Endothelial cell of umbilical vein (primary cell): ENCODE data around the gene STAT1. TPM values are rescaled to one million over a fixed set of nuclear protein-coding genes. Genes with fewer than 3 reads are reported as not detected.

Source experiments
- BruUV-seq: library from RNA; stranded (reverse); fragments of 400-500 nt; replicated peaks from 2 replicates; lab custom pipeline; 2021; lab: Mats Ljungman, UMichigan
- CTCF ChIA-PET: fragments of 300-600, 350-600 bp; sonication (Branson Sonifier 250); formaldehyde crosslinking; loops from one replicate; lab custom pipeline; 2021; ENCODE audit warnings: antibody characterized with exemption, inconsistent platforms; lab: Charles Lee
- POLR2A ChIA-PET: fragments of 300-600, 350-600 bp; sonication (Branson Sonifier 250); formaldehyde crosslinking; loops from one replicate; lab custom pipeline; 2021; ENCODE audit warnings: antibody characterized with exemption, inconsistent platforms; lab: Charles Lee
- DNase-seq: peaks from one replicate; pipeline ENCODE4 v3.0.0-alpha.2; 2011; ENCODE audit warnings: low read depth, low spot score
- FAIRE-seq: peaks from 2 replicates; lab custom pipeline; 2011; peaks lifted over from hg19 to GRCh38; lab: Jason Lieb, UNC
- H2AFZ ChIP-seq: 2 replicates; pipeline ENCODE4 v1.6.0; 2012; ENCODE audit warnings: low read depth, low read length, control low read depth, inconsistent platforms
- H3K27ac ChIP-seq: 2 replicates; pipeline ENCODE4 v1.5.1; 2011; ENCODE audit warnings: low read depth, mild to moderate bottlenecking, control low read depth, low read length, moderate library complexity; ENCODE audit not compliant: insufficient read depth
- H3K27me3 ChIP-seq, 2 experiments: 2 replicates each; pipeline versions ENCODE4 v1.6.0 to v1.6.1; 2011; ENCODE audit warnings: low read length in 2 of 2, mixed read lengths in 1 of 2; ENCODE audit not compliant: control insufficient read depth in 2 of 2, insufficient read depth in 2 of 2
- H3K36me3 ChIP-seq, 2 experiments: 2 replicates in 1 of 2; 3 replicates in 1 of 2; pipeline ENCODE4 v1.5.1; 2011; ENCODE audit warnings: low read length in 2 of 2, mild to moderate bottlenecking in 1 of 2, moderate library complexity in 1 of 2; ENCODE audit not compliant: control insufficient read depth in 2 of 2, insufficient read depth in 2 of 2; ENCODE audit errors: extremely low read depth in 1 of 2
- H3K4me1 ChIP-seq: 3 replicates; pipeline ENCODE4 v1.5.1; 2011; ENCODE audit warnings: mild to moderate bottlenecking, low read length; ENCODE audit not compliant: control insufficient read depth, insufficient read depth; ENCODE audit errors: extremely low read depth
- H3K4me2 ChIP-seq: 2 replicates; pipeline ENCODE4 v1.6.1; 2011; ENCODE audit warnings: low read length, control low read depth, mixed read lengths; ENCODE audit not compliant: insufficient read depth
- H3K4me3 ChIP-seq, 3 experiments: fragments of 200-600 bp in 1 of 3; sonication (generic), shearing (Covaris generic) in 1 of 3; replicated peaks in 1 of 3; 2 replicates each; pipeline ENCODE4 v1.5.1; 2011 to 2016; ENCODE audit warnings: control low read depth in 3 of 3, low read length in 3 of 3, mild to moderate bottlenecking in 2 of 3, inconsistent platforms in 1 of 3, low read depth in 1 of 3, moderate library complexity in 1 of 3; ENCODE audit not compliant: insufficient read depth in 1 of 3
- H3K79me2 ChIP-seq: 2 replicates; pipeline ENCODE4 v1.6.0; 2012; ENCODE audit warnings: low read length, inconsistent platforms; ENCODE audit not compliant: control insufficient read depth, insufficient read depth
- H3K9ac ChIP-seq: replicated peaks from 2 replicates; pipeline ENCODE3; 2011; ENCODE audit warnings: low read length, control low read depth; ENCODE audit not compliant: insufficient read depth; ENCODE audit errors: extremely low read depth
- H3K9me1 ChIP-seq: replicated peaks from 3 replicates; pipeline ENCODE4 v1.6.0; 2011; ENCODE audit warnings: mild to moderate bottlenecking, low read length; ENCODE audit not compliant: control insufficient read depth, insufficient read depth; ENCODE audit errors: extremely low read depth
- H3K9me3 ChIP-seq: replicated peaks from 2 replicates; pipeline ENCODE4 v1.5.1; 2012; ENCODE audit warnings: low read length, inconsistent platforms; ENCODE audit not compliant: control insufficient read depth, insufficient read depth
- H4K20me1 ChIP-seq: replicated peaks from 2 replicates; pipeline ENCODE3; 2011; ENCODE audit warnings: mild to moderate bottlenecking, low read length; ENCODE audit not compliant: control insufficient read depth, insufficient read depth; ENCODE audit errors: extremely low read depth
- EZH2 ChIP-seq: IDR thresholded peaks from 2 replicates; pipeline ENCODE4 v1.6.1; 2012; ENCODE audit warnings: borderline replicate concordance, low read depth, mild to moderate bottlenecking, moderate library complexity, low read length, inconsistent platforms; ENCODE audit not compliant: severe bottlenecking
- FOS ChIP-seq: IDR thresholded peaks from 2 replicates; pipeline ENCODE4 v1.6.1; 2011; ENCODE audit warnings: mild to moderate bottlenecking, low read length, moderate library complexity, borderline replicate concordance; ENCODE audit not compliant: insufficient read depth
- GATA2 ChIP-seq: IDR thresholded peaks from 2 replicates; pipeline ENCODE4 v1.7.0; 2011; ENCODE audit warnings: low read depth, mild to moderate bottlenecking, moderate library complexity, mixed read lengths, low read length; ENCODE audit not compliant: insufficient read length, insufficient read depth
- JUN ChIP-seq: IDR thresholded peaks from 2 replicates; pipeline ENCODE4 v1.6.1; 2011; ENCODE audit warnings: borderline replicate concordance, low read depth; ENCODE audit not compliant: insufficient read length, insufficient read depth
- MYC ChIP-seq: IDR thresholded peaks from one replicate; pipeline ENCODE4 v1.6.1; 2011; ENCODE audit warnings: mild to moderate bottlenecking, low read depth, low read length
- POLR2A ChIP-seq: IDR thresholded peaks from 2 replicates; pipeline ENCODE4 v1.6.1; 2012; ENCODE audit warnings: low read depth, mild to moderate bottlenecking, control low read depth, low read length
- POLR2AphosphoS5 ChIP-seq: IDR thresholded peaks from 2 replicates; pipeline ENCODE4 v1.6.1; 2012; ENCODE audit warnings: low read depth, mild to moderate bottlenecking, control low read depth, low read length, moderate library complexity; ENCODE audit not compliant: insufficient read depth
- dilution Hi-C: fragments of 300-500 bp; cut with MboI; formaldehyde crosslinking; loops from one replicate; pipeline ENCODE4 v1.15.0; 2019; ENCODE audit warnings: low sequenced_read_pairs; ENCODE audit not compliant: extremely low pct_ligation_motif_present
- intact Hi-C: fragments of 100-400 bp; cut with micrococcal nuclease; formaldehyde crosslinking; loops from one replicate; pipeline ENCODE4 v1.10.0; 2022
- polyA plus RNA-seq, 4 experiments: library from polyadenylated mRNA; depleted of rRNA in 3 of 4; stranded (reverse) in 3 of 4; unstranded in 1 of 4; fragments of >200 nt; gene quantifications; 2 replicates each; pipeline versions ENCODE4 v1.2.1 to v1.2.3, GENCODE V29; 2011 to 2012; ENCODE audit warnings: missing spikeins in 1 of 4
- total RNA-seq: library from RNA; stranded (reverse); gene quantifications from 2 replicates; pipeline ENCODE4 v1.2.3, GENCODE V29; 2021
- TF ChIP-seq, protein P1 (sequence below), 2 donors: IDR thresholded peaks; 1 replicate in 1 of 2; 2 replicates in 1 of 2; pipeline ENCODE4 v1.5.1; 2011; ENCODE audit warnings: low read length in 2 of 2, mild to moderate bottlenecking in 2 of 2, moderate library complexity in 2 of 2, control low read depth in 1 of 2, inconsistent platforms in 1 of 2, low read depth in 1 of 2; ENCODE audit not compliant: insufficient read depth in 1 of 2; ENCODE audit errors: extremely low read depth in 1 of 2
- TF ChIP-seq, protein P2 (sequence below): IDR thresholded peaks from 2 replicates; pipeline ENCODE4 v1.6.1; 2011; ENCODE audit not compliant: insufficient read depth, insufficient read length

STAT1 gene
- total and polyA plus RNA-seq, 2 donors (not counting 3 experiments of a cell fraction or from before 2014, with no cell fraction given): 64.2 to 67.6 TPM

DNA sequence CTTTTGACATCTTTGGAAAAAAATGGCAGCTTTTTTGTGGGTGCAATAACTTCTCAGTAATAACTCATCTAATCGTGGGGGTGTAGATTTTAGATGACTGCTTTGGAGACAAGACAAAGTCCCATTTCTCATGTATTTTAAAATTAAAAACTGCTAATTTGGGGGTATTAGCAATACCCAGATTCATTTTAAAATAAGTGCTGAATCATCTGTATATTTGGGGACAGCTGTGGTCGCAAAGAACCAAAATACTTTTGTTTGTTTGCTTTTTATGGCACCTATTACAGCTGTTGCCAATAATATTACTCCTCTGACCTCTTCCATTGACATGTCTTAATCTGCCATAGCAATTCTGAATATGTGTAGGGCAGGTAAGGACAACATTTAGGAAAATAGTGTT, 45.4 kb downstream of the STAT1 start:
- Histone ChIP-seq H3K9me3 (no peaks in the 10 kb centered on the region), H4K20me1 (no peaks in the 10 kb centered on the region), H2AFZ (no peak overlapping the region), H3K36me3 (peaks cover 19 to 22% of the 10 kb centered on the region in 2 experiments), H3K4me3 (no peak overlapping the region), H3K79me2 (no peaks in the 10 kb centered on the region), H3K9me1 (no peaks in the 10 kb centered on the region), H3K27ac (no peak overlapping the region), H3K4me2 (no peak overlapping the region), H3K4me1 (peaks cover 43% of the 10 kb centered on the region), H3K9ac (no peak overlapping the region), H3K27me3 (no peaks in the 10 kb centered on the region)
- ChIA-PET POLR2A (no interaction called here), CTCF (interaction anchor here (0.8 to 2.3 kb wide), 5 partner anchors 9 to 35 kb away, joined by 3 to 12 read pairs (median 4); no protein-coding TSS in a partner anchor)
- intact Hi-C loops (no loop called here), dilution Hi-C loops (no loop called here)
- no TSS peak for BruUV-seq
- no peak for DNase-seq
- no peak for TF ChIP-seq MYC
- TF ChIP-seq, protein P1, sequence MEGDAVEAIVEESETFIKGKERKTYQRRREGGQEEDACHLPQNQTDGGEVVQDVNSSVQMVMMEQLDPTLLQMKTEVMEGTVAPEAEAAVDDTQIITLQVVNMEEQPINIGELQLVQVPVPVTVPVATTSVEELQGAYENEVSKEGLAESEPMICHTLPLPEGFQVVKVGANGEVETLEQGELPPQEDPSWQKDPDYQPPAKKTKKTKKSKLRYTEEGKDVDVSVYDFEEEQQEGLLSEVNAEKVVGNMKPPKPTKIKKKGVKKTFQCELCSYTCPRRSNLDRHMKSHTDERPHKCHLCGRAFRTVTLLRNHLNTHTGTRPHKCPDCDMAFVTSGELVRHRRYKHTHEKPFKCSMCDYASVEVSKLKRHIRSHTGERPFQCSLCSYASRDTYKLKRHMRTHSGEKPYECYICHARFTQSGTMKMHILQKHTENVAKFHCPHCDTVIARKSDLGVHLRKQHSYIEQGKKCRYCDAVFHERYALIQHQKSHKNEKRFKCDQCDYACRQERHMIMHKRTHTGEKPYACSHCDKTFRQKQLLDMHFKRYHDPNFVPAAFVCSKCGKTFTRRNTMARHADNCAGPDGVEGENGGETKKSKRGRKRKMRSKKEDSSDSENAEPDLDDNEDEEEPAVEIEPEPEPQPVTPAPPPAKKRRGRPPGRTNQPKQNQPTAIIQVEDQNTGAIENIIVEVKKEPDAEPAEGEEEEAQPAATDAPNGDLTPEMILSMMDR (IDR thresholded peaks at IDR 0.05; ENCODE audit: extremely low read depth in 1 of 2, insufficient read depth in 1 of 2, low read depth in 1 of 2, low read length in 2 of 2): no peak
- TF ChIP-seq GATA2: no peak
- TF ChIP-seq POLR2AphosphoS5: no peak
- FAIRE-seq: no peak

DNA sequence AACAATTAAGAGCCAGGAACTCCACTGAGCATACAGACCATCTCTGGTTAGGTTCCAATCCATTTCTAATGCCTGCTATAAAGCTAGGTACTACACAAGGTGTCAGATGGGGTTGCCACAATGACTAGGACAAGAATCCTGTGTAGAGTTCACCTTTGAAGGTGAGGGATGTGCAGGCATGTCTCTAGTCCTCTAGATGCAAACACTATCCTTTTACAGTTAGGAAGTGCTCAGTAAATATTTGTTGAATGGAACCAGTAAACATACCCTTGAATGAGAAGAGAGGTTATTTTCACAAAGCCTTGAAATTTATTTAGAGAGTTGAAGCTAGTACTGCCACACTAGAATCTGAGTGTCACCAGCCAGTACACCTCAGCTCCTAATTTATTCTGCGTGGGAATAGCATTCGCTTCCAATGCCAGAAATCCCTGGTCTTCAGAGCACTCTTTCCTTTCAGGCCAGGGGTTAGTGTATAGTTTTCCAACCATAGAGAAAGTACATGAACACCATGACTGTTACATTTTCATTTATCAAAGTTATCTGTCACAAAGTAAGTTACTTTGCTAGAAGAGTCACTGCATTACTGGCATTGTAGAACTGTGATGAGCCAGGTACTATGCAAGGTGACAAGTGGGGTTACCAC, 48.3 kb downstream of the STAT1 start:
- POLR2A ChIA-PET: no interaction called here
- Histone ChIP-seq H3K4me2 (no peak overlapping the region), H3K27me3 (no peaks in the 10 kb centered on the region), H3K79me2 (no peaks in the 10 kb centered on the region), H3K36me3 (peaks cover 12 to 24% of the 10 kb centered on the region in 2 experiments), H3K9ac (no peak overlapping the region), H4K20me1 (no peaks in the 10 kb centered on the region), H3K27ac (no peak overlapping the region), H2AFZ (no peak overlapping the region), H3K4me3 (no peak overlapping the region), H3K9me1 (no peaks in the 10 kb centered on the region), H3K4me1 (peaks cover 15% of the 10 kb centered on the region), H3K9me3 (no peaks in the 10 kb centered on the region)
- DNase-seq (no peak), FAIRE-seq (no peak)
- BruUV-seq: no TSS peak
- CTCF ChIA-PET: interaction anchor here (1.7 kb wide), 1 partner anchor 14 kb away, joined by 4 read pairs; no protein-coding TSS in a partner anchor
- TF ChIP-seq POLR2AphosphoS5: no peak
- TF ChIP-seq MYC: no peak
- no peak for TF ChIP-seq POLR2A
- TF ChIP-seq, protein P1 (IDR thresholded peaks at IDR 0.05; ENCODE audit: extremely low read depth in 1 of 2, insufficient read depth in 1 of 2, low read depth in 1 of 2, low read length in 2 of 2): no peak
- no peak for TF ChIP-seq EZH2
- TF ChIP-seq JUN: no peak
- TF ChIP-seq GATA2: no peak
- TF ChIP-seq FOS: no peak
- TF ChIP-seq, protein P2, sequence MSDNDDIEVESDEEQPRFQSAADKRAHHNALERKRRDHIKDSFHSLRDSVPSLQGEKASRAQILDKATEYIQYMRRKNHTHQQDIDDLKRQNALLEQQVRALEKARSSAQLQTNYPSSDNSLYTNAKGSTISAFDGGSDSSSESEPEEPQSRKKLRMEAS: no peak
- dilution Hi-C loops (no loop called here), intact Hi-C loops (no loop called here)
